Stimulated activated CD4-positive, alpha-beta T cell treated with anti-CD3 and anti-CD28 coated beads, Interleukin-2, amount 100 ng/mL, for 24 hours (primary cell): Measurements from ENCODE around the gene EIF4ENIF1.
"Not testable (repeated sequence)": the region's sequence is repeated elsewhere in the genome, so short reads cannot be mapped to it uniquely, and the experiment has no call there.

Experiments used
- DNase-seq, 2 donors: peaks; one replicate each; pipeline ENCODE4 v3.0.0-alpha.2; 2020

Gene EIF4ENIF1

GRCh38 chr22:31489632-31490495, at the start of gene EIF4ENIF1:
TSS of gene EIF4ENIF1 (minus strand) at chr22:31489842. CDS start at chr22:31488718, 1,124 bp downstream.
- DNase-seq = peak; percentile 86 to 87

DNA sequence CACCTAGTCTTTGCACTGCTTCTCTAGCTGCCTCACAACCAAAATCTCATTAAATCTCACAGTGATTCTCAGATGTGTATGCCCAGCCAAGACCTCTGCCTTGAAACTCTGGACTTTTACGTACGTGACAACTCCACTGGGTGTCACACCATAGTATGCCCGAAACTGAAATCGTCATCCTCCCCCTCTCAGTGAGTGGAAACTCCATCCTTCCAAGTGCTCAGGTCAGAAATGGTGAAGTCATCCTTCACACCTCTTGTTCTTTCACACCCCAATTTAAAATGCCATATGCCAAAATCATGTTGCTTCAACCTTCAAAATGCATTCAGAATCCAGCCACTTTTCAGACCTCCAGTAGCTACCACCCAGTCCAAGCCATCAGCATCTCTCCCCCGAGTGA, 49.2 kb upstream of the EIF4ENIF1 start:
- DNase-seq = peak; percentile 28 to 35

DNA sequence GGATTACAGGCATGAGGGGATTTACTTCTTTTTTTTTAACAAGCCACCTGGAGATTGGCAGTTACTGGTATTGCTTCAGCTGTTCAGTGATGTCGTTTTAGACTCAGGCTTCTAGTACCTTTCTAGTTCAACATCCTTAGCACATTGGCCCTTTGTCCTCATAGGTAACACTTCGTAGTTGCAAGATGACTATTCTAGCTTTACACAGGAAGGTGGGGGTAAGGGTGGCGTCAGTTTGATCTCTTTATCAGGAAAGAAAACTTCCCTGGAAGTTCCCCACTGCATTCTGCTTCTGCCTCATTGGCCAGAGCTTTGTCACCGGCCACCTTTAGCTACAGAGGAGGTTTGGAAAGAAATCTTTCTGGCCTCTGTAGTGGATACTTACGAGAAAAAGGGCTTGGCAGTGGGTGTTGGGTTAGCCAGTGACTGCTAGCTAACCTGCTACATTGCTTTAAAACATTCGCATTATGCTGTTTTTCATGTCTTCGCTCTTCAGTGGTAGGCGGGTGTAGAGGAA, 47.4 kb upstream of the EIF4ENIF1 start:
- DNase-seq = peak; percentile 36 to 61

GRCh38 chr22:31533374-31533773, 43.7 kb upstream of the EIF4ENIF1 start:
- DNase-seq = no peak

DNA sequence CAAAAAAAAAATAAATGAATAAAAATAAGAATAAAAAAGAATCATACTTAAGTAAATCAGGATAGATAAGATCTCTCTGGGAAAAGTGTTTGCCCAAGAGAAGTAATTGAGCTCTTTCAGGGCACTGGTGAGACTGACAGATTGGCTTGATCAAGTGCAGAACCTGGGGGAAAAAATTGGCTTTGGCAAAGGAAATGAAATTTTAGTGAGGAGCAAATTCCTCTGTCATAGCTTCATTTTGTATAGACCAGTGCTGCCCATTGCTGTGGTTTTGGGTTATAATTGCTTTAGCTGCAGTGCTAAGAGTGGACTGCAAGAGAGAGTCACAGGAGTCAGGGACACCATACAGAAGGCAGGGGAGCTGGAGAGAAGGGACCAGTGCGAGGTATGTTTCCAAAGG, 42.4 kb upstream of the EIF4ENIF1 start:
- DNase-seq = no peak

DNA sequence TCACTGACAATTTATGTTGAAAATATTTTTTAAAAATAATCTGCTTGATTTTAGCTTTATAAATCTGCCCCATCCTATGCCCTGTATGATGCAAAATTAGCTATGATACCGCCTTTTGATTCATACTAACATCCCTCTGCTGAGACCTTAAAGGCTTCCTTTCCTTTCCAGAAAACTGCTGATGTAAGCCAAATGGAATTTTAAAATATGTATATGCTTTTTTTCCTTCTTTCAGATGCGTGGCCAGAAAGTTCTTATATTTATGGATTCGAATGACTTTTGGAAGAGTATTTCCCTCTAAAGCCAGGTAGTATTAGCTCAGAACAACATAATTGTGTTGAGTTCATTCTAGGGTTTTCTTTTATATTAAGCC, 41.2 kb upstream of the EIF4ENIF1 start:
- DNase-seq = no peak

- DNase-seq = peak; percentile 45 to 54
These were observed 36.6 kb upstream of the EIF4ENIF1 start for GRCh38 chr22:31526270-31526669.

DNA sequence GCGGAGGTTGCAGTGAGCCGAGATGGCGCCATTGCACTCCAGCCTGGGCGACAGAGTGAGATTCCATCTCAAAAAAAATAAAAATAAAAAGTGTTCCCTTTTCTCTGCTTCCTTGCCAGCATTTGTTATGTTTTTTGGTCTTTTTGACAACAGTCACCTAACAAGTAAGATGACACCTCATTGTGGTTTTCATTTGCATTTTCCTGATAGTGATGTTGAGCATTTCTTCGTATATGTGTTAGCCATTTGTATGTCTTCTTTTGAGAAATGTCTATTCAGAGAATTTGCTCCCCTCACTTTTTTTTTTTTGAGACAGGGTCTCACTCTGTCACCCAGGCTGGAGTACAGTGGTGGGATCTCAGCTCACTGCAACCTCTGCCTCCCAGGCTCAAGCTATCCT, 34.5 kb upstream of the EIF4ENIF1 start:
- DNase-seq = not testable (repeated sequence)

DNA sequence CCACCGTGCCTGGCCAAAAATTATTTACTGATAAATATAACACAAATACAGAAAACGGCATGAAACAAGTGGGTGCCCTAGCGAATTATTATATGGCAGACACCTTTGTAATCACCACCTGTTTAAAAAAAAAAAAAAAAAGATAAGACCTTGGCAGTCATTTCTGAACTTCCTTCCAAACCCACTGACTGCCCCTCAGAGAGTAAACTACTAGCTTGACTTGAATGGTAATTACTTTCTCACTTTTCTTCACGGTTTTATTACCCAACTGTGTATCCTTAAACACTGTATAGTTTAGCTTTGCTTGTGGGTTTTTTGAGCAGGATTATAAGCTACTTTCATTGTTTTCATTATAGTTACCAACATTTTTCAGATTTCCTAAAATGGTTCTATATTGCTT, 30.4 kb upstream of the EIF4ENIF1 start:
- DNase-seq = no peak

DNA sequence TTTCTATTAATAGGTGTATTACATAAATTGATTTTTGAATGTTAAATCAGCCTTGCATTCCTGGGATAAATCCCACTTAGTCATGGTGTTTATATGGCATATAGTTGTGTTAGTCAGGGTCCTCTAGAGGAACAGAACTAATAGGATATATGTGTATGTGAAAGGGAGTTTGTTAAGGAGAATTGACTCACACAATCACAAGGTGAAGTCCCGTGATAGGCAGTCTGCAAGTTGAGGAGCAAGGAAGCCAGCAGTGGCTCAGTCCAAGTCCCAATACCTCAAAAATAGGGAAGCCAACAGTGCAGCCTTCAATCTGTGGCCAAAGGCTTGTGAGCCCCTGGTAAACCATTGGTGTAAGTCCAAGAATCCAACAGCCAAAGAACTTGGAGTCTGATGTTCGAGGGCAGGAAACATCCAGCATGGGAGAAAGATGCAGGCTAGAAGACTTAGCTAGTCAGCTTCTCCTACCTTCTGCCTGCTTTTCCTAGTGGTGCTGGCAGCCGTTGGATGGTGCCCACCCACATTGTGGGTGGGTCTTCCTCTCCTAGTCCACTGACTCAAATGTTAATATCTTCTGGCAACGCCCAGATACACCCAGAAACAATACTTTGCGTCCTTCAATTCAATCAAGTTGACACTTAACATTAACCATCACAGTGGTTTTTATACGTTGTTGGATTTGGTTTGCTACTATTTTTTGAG, 19.6 kb upstream of the EIF4ENIF1 start:
- no peak for DNase-seq

GRCh38 chr22:31508536-31508935, 18.9 kb upstream of the EIF4ENIF1 start:
- DNase-seq = no peak

DNA sequence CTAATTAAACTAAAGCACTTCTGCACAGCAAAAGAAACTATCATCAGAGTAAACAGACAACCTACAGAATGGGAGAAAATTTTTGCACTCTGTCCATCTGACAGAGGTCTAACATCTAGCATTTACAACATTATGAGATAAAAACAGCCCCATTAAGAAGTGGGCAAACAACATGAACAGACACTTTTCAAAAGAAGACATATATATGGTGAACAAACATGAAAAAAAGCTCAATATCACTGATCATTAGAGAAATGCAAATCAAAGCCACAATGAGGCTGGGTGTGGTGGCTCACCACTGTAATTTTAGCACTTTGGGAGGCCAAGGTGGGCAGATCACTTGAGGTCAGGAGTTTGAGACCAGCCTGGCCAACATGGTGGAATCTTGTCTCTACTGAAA, 17.9 kb upstream of the EIF4ENIF1 start:
- DNase-seq = not testable (repeated sequence)

DNA sequence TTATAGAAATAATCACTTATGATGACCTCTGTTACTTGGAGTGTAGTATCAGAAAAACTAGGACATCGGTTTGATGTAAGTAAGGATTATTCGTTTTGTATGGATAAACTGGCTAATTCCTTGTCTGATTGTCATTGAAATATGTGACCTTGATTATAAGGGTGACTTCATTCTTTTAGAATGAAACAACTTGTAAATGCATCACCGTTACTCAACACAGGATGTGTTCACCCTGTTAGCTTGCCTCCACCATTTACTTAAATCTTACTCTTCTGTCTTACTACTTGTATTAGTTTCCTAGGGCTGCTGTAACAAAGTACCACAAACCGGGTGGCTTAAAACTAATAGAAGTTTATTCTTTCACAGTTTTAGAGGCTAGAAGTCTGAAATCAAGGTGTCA, 14.6 kb upstream of the EIF4ENIF1 start:
- no peak for DNase-seq

- no peak for DNase-seq
These were observed 13.7 kb upstream of the EIF4ENIF1 start for GRCh38 chr22:31503211-31503964.

DNA sequence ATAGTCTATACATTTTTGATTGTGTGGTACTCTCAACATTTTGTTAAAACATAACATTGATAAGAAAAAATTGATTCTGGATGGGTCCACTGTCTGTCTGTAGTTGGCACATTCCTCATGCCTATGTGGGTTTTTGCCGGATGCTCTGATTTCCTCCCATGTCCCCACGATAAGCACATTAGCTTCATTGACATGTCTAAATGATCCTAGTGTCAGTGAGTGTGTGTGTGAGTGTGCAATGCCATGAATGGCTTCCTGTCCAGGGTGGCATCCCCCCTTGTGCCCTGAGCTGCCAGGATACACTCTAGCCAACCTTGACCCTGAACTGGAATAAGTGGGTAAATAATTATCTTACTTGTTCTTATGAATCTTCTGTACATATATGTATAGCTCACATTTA, 12.1 kb upstream of the EIF4ENIF1 start:
- DNase-seq = no peak

- no peak for DNase-seq
These were observed 7.7 kb upstream of the EIF4ENIF1 start for GRCh38 chr22:31497148-31497938.

DNA sequence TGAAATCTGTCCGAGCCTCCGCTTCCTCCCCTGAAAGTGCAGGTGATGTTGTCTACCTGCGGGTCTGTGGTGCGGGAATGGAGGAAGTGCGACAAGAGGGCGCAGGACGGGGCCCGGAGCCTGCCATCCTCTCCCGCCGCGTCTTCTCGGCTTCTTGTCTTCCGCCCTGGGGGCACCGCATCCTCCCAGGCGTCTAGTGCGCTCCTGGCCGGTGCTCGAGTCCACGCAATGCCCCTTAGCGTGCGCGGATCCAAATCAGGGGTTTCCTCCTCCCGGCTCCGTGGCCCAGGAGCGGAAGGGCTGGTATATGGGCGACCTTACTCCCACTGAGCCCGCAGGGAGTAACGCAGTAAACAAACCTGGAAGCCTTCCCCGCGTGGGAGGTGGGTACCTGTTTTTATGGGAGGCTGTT, 7.1 kb upstream of the EIF4ENIF1 start:
- DNase-seq = peak; percentile 54 to 55

DNA sequence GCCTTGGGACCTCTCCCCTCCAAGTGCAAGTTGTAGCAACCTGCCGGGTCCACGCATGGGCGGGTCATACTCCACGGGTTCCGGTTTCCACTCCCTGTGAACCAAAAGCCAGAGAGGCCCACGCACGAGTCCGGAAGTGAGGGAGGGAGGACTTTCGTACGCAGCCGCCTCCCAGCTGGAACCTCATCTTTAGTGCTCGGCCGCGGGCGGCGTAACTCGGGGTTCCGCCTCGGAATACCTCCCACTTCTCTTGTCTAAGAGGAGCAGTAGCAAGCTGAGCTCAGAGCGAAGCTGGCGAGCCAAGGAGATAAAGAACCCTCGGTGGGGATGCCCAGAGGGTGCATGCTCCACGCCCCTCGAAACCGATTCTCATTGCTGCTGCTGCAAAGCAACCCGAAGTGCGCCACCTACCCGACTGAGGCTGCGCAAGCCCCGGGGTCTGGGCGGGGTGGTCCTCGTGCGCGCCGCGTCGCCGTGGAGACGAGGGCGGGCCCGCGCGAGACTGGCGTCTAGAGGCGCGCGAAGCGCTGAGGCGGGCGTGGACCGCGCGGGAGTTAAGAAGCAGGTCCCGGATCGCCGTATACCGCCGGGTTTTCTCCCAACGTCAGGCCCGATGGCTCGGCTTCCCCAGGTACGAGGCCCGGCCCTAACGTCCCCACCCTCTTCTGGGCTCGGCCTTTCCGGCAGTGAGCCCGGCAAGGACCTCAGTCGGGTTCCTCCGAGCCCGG, 6.5 kb upstream of the EIF4ENIF1 start, which contains the start of gene SFI1:
Gene SFI1 (plus strand): TSS at position 530 of the 728 bp plus-strand sequence. CDS start 11,749 bp downstream, outside the sequence.
- DNase-seq = peak; percentile 96

- no peak for DNase-seq
These were observed 5.7 kb upstream of the EIF4ENIF1 start for GRCh38 chr22:31495343-31495742.

DNA sequence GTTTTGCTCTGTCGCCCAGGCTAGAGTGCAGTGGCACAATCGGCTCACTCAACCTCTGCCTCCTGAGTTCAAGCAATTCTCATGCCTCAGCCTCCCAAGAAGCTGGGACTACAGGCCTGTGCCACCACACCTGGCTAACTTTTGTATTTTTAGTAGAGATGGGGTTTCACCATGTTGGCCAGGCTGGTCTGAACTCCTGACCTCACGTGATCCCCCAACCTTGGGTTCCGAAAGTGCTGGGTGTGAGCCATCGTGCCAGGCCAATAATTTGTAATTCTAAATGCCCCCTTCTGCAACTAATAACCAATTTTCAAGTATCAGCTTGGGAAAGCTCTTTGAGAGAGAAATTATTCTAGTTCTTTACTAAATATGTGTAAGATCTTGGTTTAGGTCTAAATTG, 3.7 kb upstream of the EIF4ENIF1 start:
- not testable (repeated sequence) for DNase-seq

GRCh38 chr22:31492151-31492550, 2.5 kb upstream of the EIF4ENIF1 start:
- DNase-seq = no peak
